Suppressor macrophage (primary cell): ENCODE results near the gene SHH.
"Not testable (repeated sequence)": the region's sequence is repeated elsewhere in the genome, so short reads cannot be mapped to it uniquely, and the experiment has no call there.

Experiments
- DNase-seq, 4 experiments: peaks; one replicate each; pipeline ENCODE4 v3.0.0-alpha.2; 2020 to 2022

The SHH gene

GRCh38 chr7:155818820-155819168, 6.5 kb upstream of the SHH start:
- no peak for DNase-seq

GRCh38 chr7:155818154-155818819, 6.0 kb upstream of the SHH start:
- DNase-seq = no peak

GRCh38 chr7:155817515-155817914, 5.3 kb upstream of the SHH start:
- DNase-seq = not testable (repeated sequence)

GRCh38 chr7:155816996-155817395, 4.7 kb upstream of the SHH start:
- no peak for DNase-seq

GRCh38 chr7:155816192-155816508, 3.9 kb upstream of the SHH start:
- DNase-seq = no peak

GRCh38 chr7:155815332-155816191, 3.3 kb upstream of the SHH start:
- peak; percentile 50 to 81 (median 58) for DNase-seq

- DNase-seq = no peak
Measured at GRCh38 chr7:155814316-155815276, 2.3 kb upstream of the SHH start.

GRCh38 chr7:155813546-155814315, 1.5 kb upstream of the SHH start:
- DNase-seq = no peak

- no peak for DNase-seq
Measured at GRCh38 chr7:155813125-155813524, 862 bp upstream of the SHH start.

GRCh38 chr7:155811560-155811894, 736 bp downstream of the SHH start:
- DNase-seq = no peak

GRCh38 chr7:155810770-155811559, 1.3 kb downstream of the SHH start:
- DNase-seq = no peak

- DNase-seq = no peak
Measured at GRCh38 chr7:155809947-155810769, 2.1 kb downstream of the SHH start.

GRCh38 chr7:155809332-155809946, 2.8 kb downstream of the SHH start:
- DNase-seq = no peak

GRCh38 chr7:155808549-155809331, 3.5 kb downstream of the SHH start:
- DNase-seq = no peak

- no peak for DNase-seq
Measured at GRCh38 chr7:155807789-155808548, 4.3 kb downstream of the SHH start.

- DNase-seq = no peak
Measured at GRCh38 chr7:155807065-155807671, 5.1 kb downstream of the SHH start.

GRCh38 chr7:155806096-155806871, 6.0 kb downstream of the SHH start:
- no peak for DNase-seq

GRCh38 chr7:155805826-155806095, 6.5 kb downstream of the SHH start:
- no peak for DNase-seq
